Keratinocyte (primary cell): ENCODE data around the gene GRIN3B.

ENCODE experiments used
- CTCF ChIP-seq, 3 experiments: IDR thresholded peaks in 1 of 3; conservative IDR thresholded peaks in 1 of 3; optimal IDR thresholded peaks in 1 of 3; 2 replicates in 2 of 3; 3 replicates in 1 of 3; pipeline versions ENCODE3 to v1.5.1; 2011; ENCODE audit warnings: low read length in 3 of 3, mild to moderate bottlenecking in 3 of 3, moderate library complexity in 2 of 3, control low read depth in 1 of 3, inconsistent platforms in 1 of 3; ENCODE audit not compliant: insufficient read depth in 2 of 3; ENCODE audit errors: extremely low read depth in 1 of 3
- EZH2 ChIP-seq: IDR thresholded peaks from one replicate; pipeline ENCODE4 v1.6.1; 2012; ENCODE audit warnings: inconsistent platforms, mild to moderate bottlenecking, low read length, moderate library complexity

GRCh38 chr19:1058112-1058511, 57.9 kb downstream of the GRIN3B start:
- TF ChIP-seq CTCF (optimal IDR thresholded peaks at IDR 0.05 in 1 of 3, IDR thresholded peaks at IDR 0.05 in 1 of 3, conservative IDR thresholded peaks at IDR 0.05 in 1 of 3; ENCODE audit: extremely low read depth in 1 of 3, insufficient read depth in 2 of 3, low read length in 3 of 3) (no peak), EZH2 (no peak)
